K562 (cell line): ENCODE data around the gene CBFA2T2. TPM values are rescaled to one million over a fixed set of nuclear protein-coding genes. Genes with fewer than 3 reads are reported as not detected.

Experiments
- ATAC-seq: fragments of 200-7000 bp; cut with Tn5 transposase; 3 replicates; pipeline ENCODE4 v1.9.1; 2020; ENCODE audit warnings: moderate library complexity
- BruUV-seq: library from RNA; stranded (reverse); fragments of 400-500 nt; replicated peaks from 2 replicates; lab custom pipeline; 2021; lab: Mats Ljungman, UMichigan
- CTCF ChIA-PET: fragments of 300-600 bp; formaldehyde crosslinking; extraction: SDS; loops from one replicate; lab custom pipeline; 2021; ENCODE audit warnings: low intra/inter-chr PET ratio; lab: Yijun Ruan, JAX
- POLR2A ChIA-PET: fragments of 300-600, 350-650 bp; sonication (Branson Sonifier 250); formaldehyde crosslinking; extraction: SDS; loops from one replicate; lab custom pipeline; 2021; ENCODE audit warnings: antibody characterized with exemption, inconsistent platforms; lab: Yijun Ruan, JAX
- DNase-seq, 4 experiments: peaks; one replicate each; pipeline versions ENCODE4 v3.0.0 to v3.0.0-alpha.2; 2011 to 2018; ENCODE audit warnings: low spot score in 3 of 4, mixed read lengths in 3 of 4; ENCODE audit errors: extremely low read depth in 1 of 4
- FAIRE-seq: peaks from 2 replicates; lab custom pipeline; 2011; peaks lifted over from hg19 to GRCh38; lab: Jason Lieb, UNC
- H2AFZ ChIP-seq: 2 replicates; pipeline ENCODE4 v1.6.0; 2011; ENCODE audit warnings: low read depth, low read length, control low read depth, inconsistent platforms
- H3K27ac ChIP-seq: fragments of 200-600 bp; 3 replicates; pipeline ENCODE4 v1.8.0; 2011; ENCODE audit warnings: low read depth, mild to moderate bottlenecking, control low read depth, inconsistent platforms, low read length, moderate library complexity, mixed read lengths; ENCODE audit errors: extremely low read depth
- H3K27me3 ChIP-seq, 2 experiments: fragments of 300-600 bp in 1 of 2; 2 replicates in 1 of 2; 3 replicates in 1 of 2; pipeline versions ENCODE4 v1.6.0 to v1.8.0; 2011; ENCODE audit warnings: inconsistent platforms in 2 of 2, low read length in 2 of 2, mild to moderate bottlenecking in 1 of 2, mixed read lengths in 1 of 2, moderate library complexity in 1 of 2; ENCODE audit not compliant: control insufficient read depth in 2 of 2, insufficient read depth in 2 of 2
- H3K36me3 ChIP-seq: fragments of 300-600 bp; 3 replicates; pipeline ENCODE4 v1.8.0; 2011; ENCODE audit warnings: mild to moderate bottlenecking, low read length, inconsistent platforms; ENCODE audit not compliant: control insufficient read depth, insufficient read depth
- H3K4me1 ChIP-seq, 2 experiments: fragments of 200-600 bp in 1 of 2; replicated peaks in 1 of 2; 2 replicates in 1 of 2; 3 replicates in 1 of 2; pipeline versions ENCODE4 v1.5.1 to v1.8.0; 2011; ENCODE audit warnings: inconsistent platforms in 2 of 2, low read length in 2 of 2, mild to moderate bottlenecking in 1 of 2, mixed read lengths in 1 of 2, moderate library complexity in 1 of 2; ENCODE audit not compliant: control insufficient read depth in 2 of 2, insufficient read depth in 2 of 2
- H3K4me2 ChIP-seq: 2 replicates; pipeline ENCODE4 v1.6.1; 2011; ENCODE audit warnings: low read length, control low read depth, inconsistent platforms, mixed read lengths; ENCODE audit not compliant: insufficient read depth
- H3K4me3 ChIP-seq: fragments of 200-600 bp; sonication (generic), shearing (Covaris generic); 2 replicates; pipeline ENCODE4 v1.5.1; 2016; ENCODE audit warnings: control low read depth, inconsistent platforms
- H3K79me2 ChIP-seq: fragments of 200-600 bp; 3 replicates; pipeline ENCODE4 v1.8.0; 2011; ENCODE audit warnings: low read length, inconsistent platforms; ENCODE audit not compliant: control insufficient read depth, insufficient read depth
- H3K9ac ChIP-seq, 2 experiments: 2 replicates each; pipeline versions ENCODE4 v1.6.0 to v1.6.1; 2011; ENCODE audit warnings: low read depth in 2 of 2, low read length in 2 of 2, control low read depth in 1 of 2, inconsistent platforms in 1 of 2, mild to moderate bottlenecking in 1 of 2, mixed read lengths in 1 of 2; ENCODE audit not compliant: insufficient read depth in 1 of 2
- H3K9me1 ChIP-seq: one replicate; pipeline ENCODE4 v1.6.0; 2011; ENCODE audit warnings: inconsistent platforms, mild to moderate bottlenecking, low read length, moderate library complexity; ENCODE audit not compliant: control insufficient read depth, insufficient read depth
- H3K9me3 ChIP-seq: replicated peaks from 2 replicates; pipeline ENCODE4 v1.5.1; 2011; ENCODE audit warnings: low read depth, low read length, inconsistent platforms; ENCODE audit not compliant: control insufficient read depth, insufficient read depth
- H4K20me1 ChIP-seq: replicated peaks from 2 replicates; pipeline ENCODE4 v1.6.1; 2011; ENCODE audit warnings: low read length, inconsistent platforms, mixed read lengths; ENCODE audit not compliant: control insufficient read depth, insufficient read depth
- ASH1L ChIP-seq: fragments of 450-650 bp; IDR thresholded peaks from 2 replicates; pipeline ENCODE4 v1.6.1; 2018; ENCODE audit warnings: borderline replicate concordance, mild to moderate bottlenecking, low read depth; ENCODE audit not compliant: partially characterized antibody
- SMAD2 ChIP-seq: fragments of 150-350 bp; IDR thresholded peaks from 2 replicates; pipeline ENCODE4 v1.6.1; 2014; ENCODE audit warnings: low read depth, mild to moderate bottlenecking, low read length
- SNAPC5 ChIP-seq: fragments of 250-450 bp; sonication (Bioruptor Pico); IDR thresholded peaks from 2 replicates; pipeline ENCODE4 v1.8.0; 2021; ENCODE audit warnings: moderate library complexity, mild to moderate bottlenecking, inconsistent platforms
- TGIF2 ChIP-seq: sonication (generic); formaldehyde crosslinking; IDR thresholded peaks from 2 replicates; pipeline ENCODE4 v1.8.1; 2022; ENCODE audit warnings: mild to moderate bottlenecking, missing genetic modification reagents, moderate library complexity
- ZNF57 ChIP-seq: fragments of 450-650 bp; formaldehyde crosslinking; IDR thresholded peaks from 2 replicates; pipeline ENCODE4 v1.4.0; 2020; ENCODE audit warnings: mild to moderate bottlenecking, moderate library complexity
- WGBS: fragments of 100-300 bp; shearing (Covaris generic); methylation state at CpG from one replicate; pipeline ENCODE4 v1.1.6; 2016; ENCODE audit warnings: low coverage, mixed read lengths; ENCODE audit not compliant: insufficient coverage; ENCODE audit errors: missing lambda C conversion rate; 5-methylcytosine and 5-hydroxymethylcytosine counted together
- in situ Hi-C: fragments of 300-500 bp; cut with MboI; formaldehyde crosslinking; loops from 4 replicates; pipeline ENCODE4 v1.15.0; 2018; ENCODE audit warnings: inconsistent platforms, mixed read lengths
- intact Hi-C: fragments of 100-400 bp; cut with micrococcal nuclease; formaldehyde crosslinking; loops from 2 replicates; pipeline ENCODE4 v1.14.2; 2022
- polyA plus RNA-seq, 8 experiments: library from polyadenylated mRNA; depleted of rRNA in 4 of 8; stranded (reverse) in 5 of 8; unstranded in 3 of 8; fragments of >200 nt; fragmentation: Nextera tagmentation in 2 of 8; fragmentation: Illumina TruSeq in 1 of 8; extraction: Ambion mirVana in 2 of 8; extraction: Trizol in 1 of 8; gene quantifications; 2 replicates each; pipeline versions ENCODE4 v1.2.1 to v1.2.3, GENCODE V29; 2011 to 2014; ENCODE audit warnings: inconsistent platforms in 1 of 8, missing spikeins in 1 of 8
- total RNA-seq, 7 experiments: library from RNA; depleted of rRNA in 6 of 7; stranded (reverse); fragments of >200 nt in 6 of 7; fragmentation: Illumina TruSeq in 2 of 7; extraction: Trizol in 2 of 7; gene quantifications; 2 replicates each; pipeline versions ENCODE4 v1.2.1 to v1.2.3, GENCODE V29; 2011 to 2021; ENCODE audit warnings: low replicate concordance in 1 of 7
- TF ChIP-seq, protein P1 (sequence below): fragments of 450-650 bp; formaldehyde crosslinking; IDR thresholded peaks from 2 replicates; pipeline ENCODE4 v1.4.0; 2020; ENCODE audit warnings: mild to moderate bottlenecking, moderate library complexity

The CBFA2T2 gene
- total and polyA plus RNA-seq, 9 of the 15 experiments (the other 6 are each of a cell fraction or from before 2014, with no cell fraction given), result 0.27 to 9.6 (median 5.8) TPM

DNA sequence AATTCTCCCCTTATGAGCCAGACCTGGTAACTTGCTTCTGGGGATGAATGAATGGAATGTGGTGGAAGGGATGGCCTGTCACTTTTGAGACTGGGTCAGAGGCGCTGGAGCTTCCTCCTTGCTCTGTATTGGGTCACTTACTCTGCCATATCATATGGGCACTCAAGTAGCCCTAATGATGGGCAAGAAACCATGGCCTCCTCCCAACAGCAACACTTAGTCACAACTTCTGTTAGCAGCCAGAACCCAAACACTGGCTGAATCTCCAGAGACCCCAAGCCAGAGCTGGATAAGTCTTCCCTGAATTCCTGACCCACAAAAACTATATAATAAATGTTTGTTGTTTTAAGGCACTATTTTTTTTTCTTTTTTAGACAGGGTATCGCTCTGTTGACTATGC lies 190.8 kb downstream of the CBFA2T2 start:
- CTCF ChIA-PET, result no interaction called here
- no peak overlapping the region for H2AFZ ChIP-seq
- no peak overlapping the region for H3K4me2 ChIP-seq

More for the DNA sequence above, 190.8 kb downstream of the CBFA2T2 start:
- no peak for DNase-seq
- no TSS peak for BruUV-seq
- H4K20me1 ChIP-seq, result peaks cover 28% of the 10 kb centered on the region; the same call in 1 of the 2 replicates
- TF ChIP-seq ZNF57 (CRISPR knock-in tag) (no peak), TGIF2 (CRISPR knock-in tag) (no peak), SNAPC5 (CRISPR knock-in tag) (no peak), SMAD2 (no peak), ASH1L (no peak)
- TF ChIP-seq, protein P1, sequence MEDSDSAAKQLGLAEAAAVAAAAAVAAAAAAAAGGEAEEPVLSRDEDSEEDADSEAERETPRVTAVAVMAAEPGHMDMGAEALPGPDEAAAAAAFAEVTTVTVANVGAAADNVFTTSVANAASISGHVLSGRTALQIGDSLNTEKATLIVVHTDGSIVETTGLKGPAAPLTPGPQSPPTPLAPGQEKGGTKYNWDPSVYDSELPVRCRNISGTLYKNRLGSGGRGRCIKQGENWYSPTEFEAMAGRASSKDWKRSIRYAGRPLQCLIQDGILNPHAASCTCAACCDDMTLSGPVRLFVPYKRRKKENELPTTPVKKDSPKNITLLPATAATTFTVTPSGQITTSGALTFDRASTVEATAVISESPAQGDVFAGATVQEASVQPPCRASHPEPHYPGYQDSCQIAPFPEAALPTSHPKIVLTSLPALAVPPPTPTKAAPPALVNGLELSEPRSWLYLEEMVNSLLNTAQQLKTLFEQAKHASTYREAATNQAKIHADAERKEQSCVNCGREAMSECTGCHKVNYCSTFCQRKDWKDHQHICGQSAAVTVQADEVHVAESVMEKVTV (CRISPR knock-in tag), result no peak
- H3K4me3 ChIP-seq, result no peak overlapping the region
- no peaks in the 10 kb centered on the region for H3K9me1 ChIP-seq
- FAIRE-seq, result no peak
- no peak overlapping the region for H3K27ac ChIP-seq
- POLR2A ChIA-PET, result interaction anchor here (0.7 to 2.2 kb wide), 7 partner anchors 8 to 525 kb away, joined by 3 to 11 read pairs (median 5); partner anchors contain the start of genes ACTL10 and ZNF341
- H3K4me1 ChIP-seq, result peaks cover 9 to 45% of the 10 kb centered on the region in 2 experiments
- no peak overlapping the region for H3K9ac ChIP-seq
- 82% methylated on average over 2 of the region's 2 CpGs for WGBS
- no peak for ATAC-seq
- in situ Hi-C loops, result no loop called here
- H3K27me3 ChIP-seq, result no peaks in the 10 kb centered on the region
- no peaks in the 10 kb centered on the region for H3K9me3 ChIP-seq
- peaks cover 57% of the 10 kb centered on the region; the same call in 2 of the 3 replicates for H3K36me3 ChIP-seq
- peaks cover 35% of the 10 kb centered on the region for H3K79me2 ChIP-seq
- intact Hi-C loops, result no loop called here
